GM12874 (cell line): Measurements from ENCODE around the gene OCRL.

ENCODE experiments used
- CTCF ChIP-seq: IDR thresholded peaks from 2 replicates; pipeline ENCODE4 v1.5.1; 2011; ENCODE audit warnings: low read depth, mild to moderate bottlenecking, control low read depth, low read length, moderate library complexity; ENCODE audit not compliant: insufficient read depth

Gene OCRL

GRCh38 chrX:129608496-129608895, 68.4 kb downstream of the OCRL start:
- no peak for TF ChIP-seq CTCF

- TF ChIP-seq CTCF = no peak
Measured at GRCh38 chrX:129609395-129609794, 69.3 kb downstream of the OCRL start.

GRCh38 chrX:129612396-129612795, 72.3 kb downstream of the OCRL start:
- TF ChIP-seq CTCF = no peak

- TF ChIP-seq CTCF = no peak
Measured at GRCh38 chrX:129613596-129613995, 73.5 kb downstream of the OCRL start.

GRCh38 chrX:129614481-129615255, 74.6 kb downstream of the OCRL start:
- no peak for TF ChIP-seq CTCF

- TF ChIP-seq CTCF = no peak
Measured at GRCh38 chrX:129617420-129617819, 77.4 kb downstream of the OCRL start.

- TF ChIP-seq CTCF = no peak
Measured at GRCh38 chrX:129618997-129619396, 78.9 kb downstream of the OCRL start.
